B cell (primary cell): ENCODE measurements around the gene ESYT2. TPM values are rescaled to one million over a fixed set of nuclear protein-coding genes. Genes with fewer than 3 reads are reported as not detected.

Source experiments
- ATAC-seq: fragments of 200-7000 bp; cut with Tn5 transposase; one replicate; pipeline ENCODE4 v1.10.0; 2021; ENCODE audit warnings: low read depth, mild to moderate bottlenecking, moderate number of reproducible peaks, moderate library complexity
- CTCF ChIA-PET: fragments of 350-600 bp; sonication (Branson Sonifier 250); formaldehyde crosslinking; loops from one replicate; lab custom pipeline; 2021; ENCODE audit warnings: antibody characterized with exemption, inconsistent platforms; lab: Charles Lee
- POLR2A ChIA-PET: fragments of 350-600 bp; sonication (Branson Sonifier 250); formaldehyde crosslinking; loops from one replicate; lab custom pipeline; 2021; ENCODE audit warnings: antibody characterized with exemption; lab: Charles Lee
- DNase-seq: peaks from one replicate; pipeline ENCODE4 v3.0.0; 2013
- H2AFZ ChIP-seq: 2 replicates; pipeline ENCODE4 v1.6.1; 2012; ENCODE audit warnings: mild to moderate bottlenecking, low read depth, low read length; ENCODE audit not compliant: insufficient read depth, poor library complexity, severe bottlenecking
- H3K27ac ChIP-seq, 2 donors: 1 replicate in 1 of 2; 2 replicates in 1 of 2; pipeline ENCODE4 v1.5.1; 2012 to 2013; ENCODE audit warnings: low read length in 2 of 2, mild to moderate bottlenecking in 2 of 2, moderate library complexity in 1 of 2
- H3K27me3 ChIP-seq, 4 experiments: fragments of 200-600 bp in 1 of 4; sonication (generic) in 1 of 4; replicated peaks in 1 of 4; 1 replicate in 2 of 4; 2 replicates in 2 of 4; pipeline versions ENCODE4 v1.6.1 to v1.7.0; 2013 to 2016; ENCODE audit warnings: low read length in 3 of 4, mild to moderate bottlenecking in 2 of 4, mixed read lengths in 1 of 4, moderate library complexity in 1 of 4; ENCODE audit not compliant: insufficient read depth in 4 of 4, control insufficient read depth in 3 of 4; ENCODE audit errors: control extremely low read depth in 1 of 4
- H3K36me3 ChIP-seq, 2 experiments: replicated peaks in 1 of 2; 1 replicate in 1 of 2; 2 replicates in 1 of 2; pipeline versions ENCODE4 v1.6.1 to v1.7.1; 2013; ENCODE audit warnings: low read length in 1 of 2; ENCODE audit not compliant: insufficient read depth in 2 of 2, control insufficient read depth in 1 of 2; ENCODE audit errors: control extremely low read depth in 1 of 2, extremely low read depth in 1 of 2
- H3K4me1 ChIP-seq, 2 donors: fragments of 200-600 bp in 1 of 2; sonication (generic) in 1 of 2; 1 replicate in 1 of 2; 2 replicates in 1 of 2; pipeline versions ENCODE4 v1.5.1 to v1.6.1; 2013 to 2017; ENCODE audit warnings: low read length in 2 of 2; ENCODE audit not compliant: control insufficient read depth in 2 of 2, insufficient read depth in 2 of 2
- H3K4me2 ChIP-seq: replicated peaks from 2 replicates; pipeline ENCODE3; 2012; ENCODE audit warnings: mild to moderate bottlenecking, low read depth, low read length; ENCODE audit not compliant: poor library complexity, severe bottlenecking
- H3K4me3 ChIP-seq, 5 experiments: fragments of 200-600 bp in 1 of 5; sonication (generic) in 1 of 5; 1 replicate in 3 of 5; 2 replicates in 2 of 5; pipeline versions ENCODE4 v1.5.1 to v1.7.0; 2011 to 2016; ENCODE audit warnings: low read length in 4 of 5, mild to moderate bottlenecking in 4 of 5, low read depth in 2 of 5, control low read depth in 1 of 5, moderate library complexity in 1 of 5; ENCODE audit not compliant: insufficient read depth in 1 of 5; ENCODE audit errors: control extremely low read depth in 1 of 5, extremely low read depth in 1 of 5
- H3K79me2 ChIP-seq: fragments of 200-600 bp; sonication (generic); one replicate; pipeline ENCODE4 v1.6.0; 2016; ENCODE audit warnings: low read length; ENCODE audit not compliant: control insufficient read depth, insufficient read depth
- H3K9ac ChIP-seq: fragments of 200-600 bp; sonication (generic); 2 replicates; pipeline ENCODE4 v1.6.1; 2017; ENCODE audit warnings: mild to moderate bottlenecking, low read length, moderate library complexity
- H3K9me3 ChIP-seq, 3 donors: one replicate each; pipeline versions ENCODE4 v1.6.1 to v1.7.1; 2013; ENCODE audit warnings: low read length in 2 of 3; ENCODE audit not compliant: control insufficient read depth in 2 of 3, insufficient read depth in 1 of 3; ENCODE audit errors: control extremely low read depth in 1 of 3
- H4K20me1 ChIP-seq: 2 replicates; pipeline ENCODE4 v1.6.0; 2012; ENCODE audit warnings: mild to moderate bottlenecking, low read length; ENCODE audit not compliant: insufficient read depth, control insufficient read depth, poor library complexity, severe bottlenecking
- H3K27ac Mint-ChIP-seq: one replicate; pipeline ENCODE4 v1.8.0; 2021; ENCODE audit warnings: mixed read lengths
- H3K27me3 Mint-ChIP-seq: one replicate; pipeline ENCODE4 v1.8.0; 2021; ENCODE audit warnings: mixed read lengths
- H3K4me1 Mint-ChIP-seq: one replicate; pipeline ENCODE4 v1.8.0; 2021; ENCODE audit warnings: mixed read lengths
- H3K4me3 Mint-ChIP-seq: one replicate; pipeline ENCODE4 v1.8.0; 2021; ENCODE audit warnings: mixed read lengths
- H3K9me3 Mint-ChIP-seq: one replicate; pipeline ENCODE4 v1.8.0; 2022; ENCODE audit warnings: mixed read lengths; ENCODE audit not compliant: insufficient read depth
- EZH2 ChIP-seq: IDR thresholded peaks from 2 replicates; pipeline ENCODE4 v1.6.1; 2012; ENCODE audit warnings: borderline replicate concordance, low read depth, mild to moderate bottlenecking, moderate library complexity, low read length; ENCODE audit not compliant: insufficient read depth, poor library complexity, severe bottlenecking
- WGBS: methylation state at CpG from one replicate; pipeline ENCODE4 v1.1.5; 2013; ENCODE audit warnings: missing lambda C conversion rate; ENCODE audit not compliant: insufficient coverage; 5-methylcytosine and 5-hydroxymethylcytosine counted together
- intact Hi-C: fragments of 100-400 bp; cut with micrococcal nuclease; formaldehyde crosslinking; loops from one replicate; pipeline ENCODE4 v1.10.0; 2022
- polyA plus RNA-seq: library from polyadenylated mRNA; depleted of rRNA; stranded (reverse); fragments of >200 nt; gene quantifications from 2 replicates; pipeline ENCODE4 v1.2.3, GENCODE V29; 2012
- total RNA-seq, 2 donors: library from RNA; stranded (reverse); fragments of 120-200 nt in 1 of 2; gene quantifications; 1 replicate in 1 of 2; 2 replicates in 1 of 2; pipeline versions ENCODE4 v1.2.3 to v1.2.4, GENCODE V29; 2013 to 2022
- TF ChIP-seq, protein P1 (sequence below): fragments of 200-600 bp; IDR thresholded peaks from one replicate; pipeline ENCODE4 v1.8.0; 2022; ENCODE audit warnings: antibody characterized with exemption, mild to moderate bottlenecking

ESYT2 gene
- total and polyA plus RNA-seq, 2 donors (not counting 1 experiment from before 2014, with no cell fraction given) = 12.0 to 34.2 TPM

DNA sequence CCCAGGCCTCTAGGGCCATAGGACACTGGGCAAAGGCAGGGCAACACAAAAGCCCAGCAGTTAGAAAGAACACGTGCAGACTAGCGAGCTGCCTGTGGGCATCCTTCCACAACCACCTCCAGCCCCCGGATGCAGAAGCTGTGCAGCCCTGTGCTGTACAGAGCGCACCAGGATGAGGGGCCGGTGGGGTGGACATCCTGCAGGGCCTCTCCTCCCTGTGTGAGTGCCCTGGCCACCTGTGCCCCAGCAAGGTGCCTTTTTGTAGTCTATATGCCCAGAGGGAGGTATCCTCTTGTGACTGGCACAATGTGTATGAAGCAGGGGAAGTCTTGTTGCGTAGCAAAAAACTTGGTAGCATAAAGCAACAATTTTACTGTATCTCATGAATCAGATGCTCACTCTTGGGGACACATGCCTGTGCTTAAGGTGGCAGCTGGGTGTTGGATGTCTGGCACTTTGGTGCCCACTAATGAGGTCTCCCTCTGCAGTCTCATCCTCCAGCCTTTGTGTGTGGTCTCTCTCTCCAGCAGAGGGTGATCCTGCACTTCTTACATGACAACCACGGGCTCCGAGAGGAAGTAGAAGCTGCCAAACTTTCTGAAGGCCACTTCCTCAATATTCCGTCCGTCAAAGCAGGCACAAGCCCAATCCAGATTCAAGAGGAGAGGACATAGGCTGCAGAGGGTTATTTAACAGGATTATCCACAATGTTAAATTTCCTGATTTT lies 133.4 kb downstream of the ESYT2 start:
- peak overlapping the region; percentile 15 for H3K27ac Mint-ChIP-seq
- Histone ChIP-seq H3K36me3 (no peaks in the 10 kb centered on the region), H3K27me3 (no peaks in the 10 kb centered on the region), H3K9ac (peak overlapping the region; percentile 18), H3K4me2 (peak overlapping the region; percentile 51), H2AFZ (peak overlapping the region; percentile 30), H3K79me2 (no peaks in the 10 kb centered on the region), H3K27ac (no peak overlapping the region), H3K4me3 (peak overlapping the region in 1 of 5 experiments; percentile 31), H3K4me1 (peaks cover 0 to 7% of the 10 kb centered on the region in 2 donors), H3K9me3 (peaks cover 0 to 2% (median 0%) of the 10 kb centered on the region in 3 donors), H4K20me1 (no peaks in the 10 kb centered on the region)
- no peak for TF ChIP-seq EZH2
- TF ChIP-seq, protein P1, sequence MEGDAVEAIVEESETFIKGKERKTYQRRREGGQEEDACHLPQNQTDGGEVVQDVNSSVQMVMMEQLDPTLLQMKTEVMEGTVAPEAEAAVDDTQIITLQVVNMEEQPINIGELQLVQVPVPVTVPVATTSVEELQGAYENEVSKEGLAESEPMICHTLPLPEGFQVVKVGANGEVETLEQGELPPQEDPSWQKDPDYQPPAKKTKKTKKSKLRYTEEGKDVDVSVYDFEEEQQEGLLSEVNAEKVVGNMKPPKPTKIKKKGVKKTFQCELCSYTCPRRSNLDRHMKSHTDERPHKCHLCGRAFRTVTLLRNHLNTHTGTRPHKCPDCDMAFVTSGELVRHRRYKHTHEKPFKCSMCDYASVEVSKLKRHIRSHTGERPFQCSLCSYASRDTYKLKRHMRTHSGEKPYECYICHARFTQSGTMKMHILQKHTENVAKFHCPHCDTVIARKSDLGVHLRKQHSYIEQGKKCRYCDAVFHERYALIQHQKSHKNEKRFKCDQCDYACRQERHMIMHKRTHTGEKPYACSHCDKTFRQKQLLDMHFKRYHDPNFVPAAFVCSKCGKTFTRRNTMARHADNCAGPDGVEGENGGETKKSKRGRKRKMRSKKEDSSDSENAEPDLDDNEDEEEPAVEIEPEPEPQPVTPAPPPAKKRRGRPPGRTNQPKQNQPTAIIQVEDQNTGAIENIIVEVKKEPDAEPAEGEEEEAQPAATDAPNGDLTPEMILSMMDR = peak; percentile 66
- 73% methylated on average over 8 of the region's 10 CpGs for WGBS
- ATAC-seq (peak; percentile 97), DNase-seq (peak; percentile 83)
- intact Hi-C loops = loop anchor here (2.0 kb wide), 1 partner anchor 161 kb away; the partner anchor contains the start of gene DYNC2I1
- no peaks in the 10 kb centered on the region for H3K27me3 Mint-ChIP-seq
- ChIA-PET CTCF (interaction anchor here (0.7 to 5.2 kb wide), 8 partner anchors 9 to 379 kb away, joined by 3 to 123 read pairs (median 3); partner anchors contain the start of gene NCAPG2), POLR2A (no interaction called here)
- H3K4me3 Mint-ChIP-seq = peak overlapping the region; percentile 26
- H3K9me3 Mint-ChIP-seq = no peaks in the 10 kb centered on the region
- H3K4me1 Mint-ChIP-seq = peaks cover 8% of the 10 kb centered on the region

DNA sequence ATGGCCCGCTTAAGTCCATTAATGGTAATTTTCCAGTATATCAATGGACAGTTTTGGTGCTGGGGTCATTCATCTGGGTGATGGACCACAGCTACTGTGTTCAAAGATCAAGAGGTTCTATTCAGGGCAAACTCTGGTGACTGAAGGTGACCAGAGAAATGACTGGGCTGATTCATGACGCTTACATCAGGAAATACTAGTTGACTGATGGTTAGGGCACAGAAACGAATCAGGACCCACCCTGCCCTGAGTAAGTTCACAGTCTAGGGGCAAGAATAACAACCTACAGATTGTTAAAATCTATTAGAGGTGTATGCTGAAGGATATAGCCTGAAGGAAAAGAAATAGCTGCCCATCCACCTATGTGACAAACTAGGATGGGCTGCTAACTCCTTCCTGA lies 134.3 kb downstream of the ESYT2 start:
- H3K4me3 Mint-ChIP-seq = no peak overlapping the region
- H3K4me2 ChIP-seq = no peak overlapping the region
- no peak overlapping the region for H3K27ac ChIP-seq
- H2AFZ ChIP-seq = no peak overlapping the region
- ChIA-PET CTCF (interaction anchor here (0.9 to 5.2 kb wide), 4 partner anchors 10 to 380 kb away, joined by 3 to 123 read pairs (median 6); partner anchors contain the start of gene NCAPG2), POLR2A (no interaction called here)
- no peaks in the 10 kb centered on the region for H3K27me3 ChIP-seq
- H3K9ac ChIP-seq = no peak overlapping the region
- peaks cover 0 to 2% (median 0%) of the 10 kb centered on the region in 3 donors for H3K9me3 ChIP-seq
- H3K79me2 ChIP-seq = no peaks in the 10 kb centered on the region
- no peak overlapping the region for H3K27ac Mint-ChIP-seq
- intact Hi-C loops = no loop called here
- H3K4me1 Mint-ChIP-seq = peaks cover 8% of the 10 kb centered on the region
- peaks cover 0 to 7% of the 10 kb centered on the region in 2 donors for H3K4me1 ChIP-seq
- H4K20me1 ChIP-seq = no peaks in the 10 kb centered on the region
- H3K9me3 Mint-ChIP-seq = no peaks in the 10 kb centered on the region
- no peak overlapping the region for H3K4me3 ChIP-seq
- no peaks in the 10 kb centered on the region for H3K36me3 ChIP-seq
- no peaks in the 10 kb centered on the region for H3K27me3 Mint-ChIP-seq
- WGBS = 100% methylated on average over 2 of the region's 3 CpGs
- no peak for DNase-seq
- TF ChIP-seq, protein P1 = no peak
- no peak for TF ChIP-seq EZH2
- ATAC-seq = no peak
